Heart right ventricle (tissue), 16 donors: ENCODE results near the gene HNRNPAB. TPM values are rescaled to one million over a fixed set of nuclear protein-coding genes. Genes with fewer than 3 reads are reported as not detected.
A peak's percentile ranks its signal among the peaks of the same experiment; 100 is the strongest.

Experiments
- ATAC-seq, 8 donors: fragments of 200-7000 bp; cut with Tn5 transposase; one replicate each; pipeline ENCODE4 v1.9.1; 2020; ENCODE audit warnings: mild to moderate bottlenecking in 8 of 8, moderate library complexity in 8 of 8, moderate number of reproducible peaks in 1 of 8
- DNase-seq, 2 donors: peaks; one replicate each; pipeline ENCODE4 v3.0.0-alpha.2; 2020
- H3K27ac ChIP-seq, 10 donors: fragments of 200-600 bp; sonication (generic) in 2 of 10; one replicate each; pipeline versions ENCODE4 v1.5.0 to v1.8.0; 2020 to 2022; ENCODE audit warnings: mild to moderate bottlenecking in 3 of 10
- H3K27me3 ChIP-seq, 7 donors: fragments of 200-600 bp; one replicate each; pipeline ENCODE4 v1.8.0; 2021 to 2022; ENCODE audit warnings: mild to moderate bottlenecking in 2 of 7
- H3K36me3 ChIP-seq, 9 donors: fragments of 200-600 bp; sonication (generic) in 1 of 9; one replicate each; pipeline versions ENCODE4 v1.5.0 to v1.8.0; 2020 to 2022; ENCODE audit warnings: mild to moderate bottlenecking in 2 of 9
- H3K4me1 ChIP-seq, 9 donors: fragments of 200-600 bp; sonication (generic) in 1 of 9; one replicate each; pipeline versions ENCODE4 v1.5.0 to v1.8.0; 2020 to 2022; ENCODE audit warnings: mild to moderate bottlenecking in 4 of 9
- H3K4me3 ChIP-seq, 10 donors: fragments of 200-600 bp; sonication (generic) in 2 of 10; one replicate each; pipeline versions ENCODE4 v1.5.0 to v1.8.0; 2020 to 2022; ENCODE audit warnings: mild to moderate bottlenecking in 7 of 10, moderate library complexity in 2 of 10
- H3K9me3 ChIP-seq, 11 donors: fragments of 200-600 bp in 10 of 11; sonication (generic) in 2 of 11; one replicate each; pipeline versions ENCODE4 v1.5.0 to v1.8.0; 2013 to 2022; ENCODE audit warnings: mild to moderate bottlenecking in 2 of 11, control low read depth in 1 of 11, moderate library complexity in 1 of 11
- CTCF ChIP-seq, 9 donors: fragments of 200-600 bp; sonication (generic) in 2 of 9; IDR thresholded peaks; one replicate each; pipeline versions ENCODE4 v1.5.0 to v1.8.0; 2021 to 2022; ENCODE audit warnings: antibody characterized with exemption in 9 of 9, mild to moderate bottlenecking in 5 of 9, moderate library complexity in 1 of 9
- WGBS, 2 donors: extraction: QIAGEN DNeasy Blood & Tissue Kit; methylation state at CpG; one replicate each; pipeline ENCODE4 v1.1.7; 2013; ENCODE audit warnings: inconsistent platforms in 1 of 2; 5-methylcytosine and 5-hydroxymethylcytosine counted together
- intact Hi-C, 10 donors: fragments of 100-400 bp; cut with DNase I; formaldehyde crosslinking; loops; one replicate each; pipeline versions ENCODE4 v1.11.1 to v1.14.2; 2022
- polyA plus RNA-seq, 2 donors: library from polyadenylated mRNA; stranded (reverse); fragments of 200-250 nt; gene quantifications; one replicate each; pipeline ENCODE4 v1.2.3, GENCODE V29; 2013
- total RNA-seq, 10 donors: library from RNA; stranded (reverse); fragmentation: NEBNext Ultra II Directional in 3 of 10; extraction: Animal tissue kit (Norgen Biotek cat#: 25700) in 3 of 10; gene quantifications; one replicate each; pipeline versions ENCODE4 v1.2.1 to v1.2.4, GENCODE V29; 2021 to 2023
- donor health status: Arrhythmogenic right ventricular cardiomyopathy.
- donor health status: ischemic (EF 13 %, LVEDD 7.1; RV severe dilation, severe dysfunction).
- donor health status: healthy with polysubstance abuse.
- donor health status: DM: no; HTN: yes; CAD: no.
- donor health status: DM: no; HTN: no; CAD: no.
- donor health status: ischemic (EF 25% LVEDD 6.9; RV normal size, moderate dysfunction).
- donor health status: ischemic (EF 25% LVEDD 5.7; RV mildly dilated, moderate dysfunction).
- donor health status: healthy.
- donor health status: DM: yes; HTN: yes; CAD: no.
- donor health status: Ischemic cardiomyopathy.
- donor health status: ischemic (EF 35%, LVEDD 5.7; RV mildly dilated, moderate dysfunction).
- donor health status: nonischemic (EF 11% LVEDD 7.7; RV severe dilation, severe dysfunction).
- donor health status: DM: yes; HTN: yes; CAD: no.
- donor health status: PGD.
- donor health status: ischemic (EF 29% LVEDD 5.4; RV normal size, mild dysfunction).
- donor health status: nonischemic (EF 23%, LVEDD 6.1; RV moderate dilation, normal function).

Gene HNRNPAB
- total and polyA plus RNA-seq, 12 donors = 70.8 to 140 (median 81.9) TPM

DNA sequence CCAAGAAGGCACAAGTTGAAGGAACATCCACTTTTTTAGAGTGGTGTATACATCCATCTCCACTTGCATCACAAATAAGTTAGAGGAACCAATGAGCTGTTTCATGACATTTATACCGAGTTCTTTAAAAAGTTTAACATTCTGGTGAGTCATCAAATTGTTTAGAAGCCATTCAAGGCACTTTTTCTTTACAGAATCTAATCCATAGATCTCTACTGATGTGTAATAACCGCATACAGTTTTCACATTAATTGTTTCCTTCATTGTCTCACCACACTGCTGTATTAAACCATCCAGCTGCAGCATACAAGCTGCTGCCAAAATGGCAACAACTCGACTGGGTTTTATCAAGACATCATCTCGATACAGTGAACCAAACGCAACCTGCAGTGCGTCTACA lies 17.9 kb upstream of the HNRNPAB start:
- no peak for TF ChIP-seq CTCF (IDR thresholded peaks at IDR 0.05)
- DNase-seq (no peak), ATAC-seq (no peak)
- H3K27me3 ChIP-seq = peaks cover 0 to 30% (median 0%) of the 10 kb centered on the region in 7 donors
- no peaks in the 10 kb centered on the region for H3K9me3 ChIP-seq
- intact Hi-C loops = no loop called here
- peaks cover 0 to 12% (median 0%) of the 10 kb centered on the region in 9 donors for H3K4me1 ChIP-seq
- 61 to 74% methylated on average over 6 of the region's 6 CpGs for WGBS, 2 donors
- no peak overlapping the region for H3K4me3 ChIP-seq
- no peak overlapping the region for H3K27ac ChIP-seq
- H3K36me3 ChIP-seq = no peaks in the 10 kb centered on the region

- peak within 1 kb of the TSS in 1 of 10 donors; percentile 25 for H3K4me3 ChIP-seq
- ATAC-seq = no peak
- 71 to 95% methylated on average over 27 of the region's 27 CpGs for WGBS, 2 donors
- H3K9me3 ChIP-seq = no peaks in the 10 kb centered on the region
- no peaks in the 10 kb centered on the region for H3K36me3 ChIP-seq
- peaks cover 0 to 24% (median 0%) of the 10 kb centered on the region in 7 donors for H3K27me3 ChIP-seq
- peaks cover 0 to 8% (median 0%) of the 10 kb centered on the region in 9 donors for H3K4me1 ChIP-seq
- DNase-seq = no peak
- H3K27ac ChIP-seq = no peak within 1 kb of the TSS
- no peak for TF ChIP-seq CTCF (IDR thresholded peaks at IDR 0.05)
- intact Hi-C loops = no loop called here
Observed at GRCh38 chr5:178187014-178187413, 17.3 kb upstream of the HNRNPAB start, which contains the start of gene GMCL2. GMCL2 (minus strand) TSS chr5:178187371; CDS start chr5:178187299, 72 bp downstream.

- H3K9me3 ChIP-seq = no peaks in the 10 kb centered on the region
- 42 to 61% methylated on average over 2 of the region's 2 CpGs for WGBS, 2 donors
- ATAC-seq (no peak), DNase-seq (no peak)
- TF ChIP-seq CTCF (IDR thresholded peaks at IDR 0.05) = no peak
- H3K27ac ChIP-seq = no peak overlapping the region
- H3K36me3 ChIP-seq = no peaks in the 10 kb centered on the region
- peaks cover 0 to 36% (median 11%) of the 10 kb centered on the region in 7 donors for H3K27me3 ChIP-seq
- intact Hi-C loops = no loop called here
- H3K4me1 ChIP-seq = peaks cover 0 to 6% (median 0%) of the 10 kb centered on the region in 9 donors
- no peak overlapping the region for H3K4me3 ChIP-seq
Observed at GRCh38 chr5:178189433-178189832, 14.9 kb upstream of the HNRNPAB start.

- WGBS, 2 donors = 73 to 88% methylated on average over 4 of the region's 4 CpGs
Observed at GRCh38 chr5:178191661-178192060, 12.7 kb upstream of the HNRNPAB start.

More at GRCh38 chr5:178191661-178192060, 12.7 kb upstream of the HNRNPAB start:
- no peak overlapping the region for H3K4me3 ChIP-seq
- H3K27me3 ChIP-seq = peaks cover 0 to 44% (median 16%) of the 10 kb centered on the region in 7 donors
- intact Hi-C loops = no loop called here
- DNase-seq (no peak), ATAC-seq (no peak)
- H3K36me3 ChIP-seq = no peaks in the 10 kb centered on the region
- no peaks in the 10 kb centered on the region for H3K9me3 ChIP-seq
- TF ChIP-seq CTCF (IDR thresholded peaks at IDR 0.05) = no peak
- H3K4me1 ChIP-seq = peaks cover 0 to 6% (median 0%) of the 10 kb centered on the region in 9 donors
- H3K27ac ChIP-seq = no peak overlapping the region
